Measurements from ENCODE around the gene DAD1. TPM values are rescaled to one million over a fixed set of nuclear protein-coding genes. Genes with fewer than 3 reads are reported as not detected.

The DAD1 gene
- total RNA-seq, 3 donors from 2014 or later: 192 to 238 (median 202) TPM

DNA sequence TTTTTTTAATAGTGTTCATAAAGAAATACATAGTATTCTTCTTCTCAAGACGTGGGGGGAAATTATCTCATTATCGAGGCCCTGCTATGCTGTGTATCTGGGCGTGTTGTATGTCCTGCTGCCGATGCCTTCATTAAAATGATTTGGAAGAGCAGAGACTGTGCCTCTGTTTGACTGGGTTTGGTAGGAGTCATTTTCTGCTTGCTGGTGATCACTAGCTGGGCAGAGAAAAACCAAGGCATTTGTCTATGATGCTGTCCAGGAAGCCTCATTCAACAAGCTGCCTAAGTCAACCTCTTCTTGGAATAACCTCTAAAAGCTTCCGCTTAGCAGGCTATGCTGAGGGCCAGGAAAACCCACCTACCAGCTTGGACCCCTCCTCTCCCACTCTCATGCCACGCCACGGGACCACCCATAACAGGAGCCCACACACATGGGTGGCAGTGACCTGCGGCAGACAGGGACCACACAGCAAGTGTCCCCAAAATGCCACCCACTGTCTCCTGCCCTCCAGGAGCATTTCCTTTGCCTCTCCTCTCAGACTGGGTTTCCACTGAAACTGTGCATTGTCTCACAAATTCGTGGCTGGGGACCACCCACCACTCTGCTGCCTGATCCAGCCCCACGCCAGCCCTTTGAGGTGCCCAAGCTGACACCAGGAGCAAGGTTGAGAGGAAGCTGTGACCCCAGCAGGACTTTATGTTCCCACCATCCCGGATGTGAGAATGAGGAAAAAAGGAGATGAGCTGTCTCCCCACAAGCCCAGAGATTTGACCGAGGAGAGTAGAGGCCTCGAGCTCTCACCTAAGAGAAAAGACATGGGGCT, 36.8 kb downstream of the DAD1 start:
- peak in 1 of 2 donors; percentile 4 for DNase-seq (ENCODE audit: low spot score in 2 of 2)
- H3K27ac ChIP-seq: no peak overlapping the region

GRCh38 chr14:22551605-22551997, 37.4 kb downstream of the DAD1 start:
- no peaks in the 10 kb centered on the region for H3K36me3 ChIP-seq
- intact Hi-C loops (cut with DNase I; ENCODE audit: low total_unique reads): loop anchor here (10.0 kb wide), 1 partner anchor 67 kb away; no protein-coding TSS in a partner anchor
- no peaks in the 10 kb centered on the region for H3K9me3 ChIP-seq
- DNase-seq (ENCODE audit: low spot score in 2 of 2): no peak
- H3K4me1 ChIP-seq: peaks cover 0 to 4% of the 10 kb centered on the region in 2 donors
- H3K27ac ChIP-seq: no peak overlapping the region
- H3K4me3 ChIP-seq: no peak overlapping the region
- H3K27me3 ChIP-seq: no peaks in the 10 kb centered on the region
- TF ChIP-seq POLR2A (IDR thresholded peaks at IDR 0.05): no peak

More for the DNA sequence above, 36.8 kb downstream of the DAD1 start:
- intact Hi-C loops (cut with DNase I; ENCODE audit: low total_unique reads): loop anchor here (10.0 kb wide), 1 partner anchor 67 kb away; no protein-coding TSS in a partner anchor
- Histone ChIP-seq H3K27me3 (no peaks in the 10 kb centered on the region), H3K36me3 (no peaks in the 10 kb centered on the region), H3K4me1 (peaks cover 0 to 9% of the 10 kb centered on the region in 2 donors), H3K9me3 (no peaks in the 10 kb centered on the region), H3K4me3 (no peak overlapping the region)
- TF ChIP-seq POLR2AphosphoS5 (IDR thresholded peaks at IDR 0.05): no peak
- TF ChIP-seq, protein P1, sequence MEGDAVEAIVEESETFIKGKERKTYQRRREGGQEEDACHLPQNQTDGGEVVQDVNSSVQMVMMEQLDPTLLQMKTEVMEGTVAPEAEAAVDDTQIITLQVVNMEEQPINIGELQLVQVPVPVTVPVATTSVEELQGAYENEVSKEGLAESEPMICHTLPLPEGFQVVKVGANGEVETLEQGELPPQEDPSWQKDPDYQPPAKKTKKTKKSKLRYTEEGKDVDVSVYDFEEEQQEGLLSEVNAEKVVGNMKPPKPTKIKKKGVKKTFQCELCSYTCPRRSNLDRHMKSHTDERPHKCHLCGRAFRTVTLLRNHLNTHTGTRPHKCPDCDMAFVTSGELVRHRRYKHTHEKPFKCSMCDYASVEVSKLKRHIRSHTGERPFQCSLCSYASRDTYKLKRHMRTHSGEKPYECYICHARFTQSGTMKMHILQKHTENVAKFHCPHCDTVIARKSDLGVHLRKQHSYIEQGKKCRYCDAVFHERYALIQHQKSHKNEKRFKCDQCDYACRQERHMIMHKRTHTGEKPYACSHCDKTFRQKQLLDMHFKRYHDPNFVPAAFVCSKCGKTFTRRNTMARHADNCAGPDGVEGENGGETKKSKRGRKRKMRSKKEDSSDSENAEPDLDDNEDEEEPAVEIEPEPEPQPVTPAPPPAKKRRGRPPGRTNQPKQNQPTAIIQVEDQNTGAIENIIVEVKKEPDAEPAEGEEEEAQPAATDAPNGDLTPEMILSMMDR (IDR thresholded peaks at IDR 0.05): no peak

- Histone ChIP-seq H3K27ac (peak overlapping the region in 1 of 2 donors; percentile 14), H3K4me3 (no peak overlapping the region), H3K36me3 (no peaks in the 10 kb centered on the region), H3K4me1 (no peaks in the 10 kb centered on the region), H3K27me3 (no peaks in the 10 kb centered on the region), H3K9me3 (no peaks in the 10 kb centered on the region)
- intact Hi-C loops (cut with DNase I; ENCODE audit: low total_unique reads): loop anchor here (10.0 kb wide), 1 partner anchor 65 kb away; no protein-coding TSS in a partner anchor
- TF ChIP-seq, protein P1 (IDR thresholded peaks at IDR 0.05): no peak
- no peak for TF ChIP-seq POLR2A (IDR thresholded peaks at IDR 0.05)
- no peak for TF ChIP-seq POLR2AphosphoS5 (IDR thresholded peaks at IDR 0.05)
- DNase-seq (ENCODE audit: low spot score in 2 of 2): no peak
Measured at GRCh38 chr14:22549981-22550673, 38.9 kb downstream of the DAD1 start.

DNA sequence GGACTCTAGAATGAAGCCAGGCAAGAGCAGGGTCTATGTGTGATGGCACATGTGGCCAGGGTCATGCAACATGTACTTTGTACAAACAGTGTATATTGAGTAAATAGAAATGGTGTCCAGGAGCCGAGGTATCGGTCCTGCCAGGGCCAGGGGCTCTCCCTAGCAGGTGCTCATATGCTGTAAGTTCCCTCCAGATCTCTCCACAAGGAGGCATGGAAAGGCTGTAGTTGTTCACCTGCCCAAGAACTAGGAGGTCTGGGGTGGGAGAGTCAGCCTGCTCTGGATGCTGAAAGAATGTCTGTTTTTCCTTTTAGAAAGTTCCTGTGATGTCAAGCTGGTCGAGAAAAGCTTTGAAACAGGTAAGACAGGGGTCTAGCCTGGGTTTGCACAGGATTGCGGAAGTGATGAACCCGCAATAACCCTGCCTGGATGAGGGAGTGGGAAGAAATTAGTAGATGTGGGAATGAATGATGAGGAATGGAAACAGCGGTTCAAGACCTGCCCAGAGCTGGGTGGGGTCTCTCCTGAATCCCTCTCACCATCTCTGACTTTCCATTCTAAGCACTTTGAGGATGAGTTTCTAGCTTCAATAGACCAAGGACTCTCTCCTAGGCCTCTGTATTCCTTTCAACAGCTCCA, 39.6 kb downstream of the DAD1 start:
- DNase-seq (ENCODE audit: low spot score in 2 of 2): no peak
- intact Hi-C loops (cut with DNase I; ENCODE audit: low total_unique reads): no loop called here
- Histone ChIP-seq H3K9me3 (no peaks in the 10 kb centered on the region), H3K4me3 (no peak overlapping the region), H3K27me3 (no peaks in the 10 kb centered on the region), H3K27ac (peak overlapping the region in 1 of 2 donors; percentile 14), H3K36me3 (no peaks in the 10 kb centered on the region), H3K4me1 (no peaks in the 10 kb centered on the region)
- no peak for TF ChIP-seq POLR2A (IDR thresholded peaks at IDR 0.05)
- no peak for TF ChIP-seq POLR2AphosphoS5 (IDR thresholded peaks at IDR 0.05)
- TF ChIP-seq, protein P1 (IDR thresholded peaks at IDR 0.05): no peak

DNA sequence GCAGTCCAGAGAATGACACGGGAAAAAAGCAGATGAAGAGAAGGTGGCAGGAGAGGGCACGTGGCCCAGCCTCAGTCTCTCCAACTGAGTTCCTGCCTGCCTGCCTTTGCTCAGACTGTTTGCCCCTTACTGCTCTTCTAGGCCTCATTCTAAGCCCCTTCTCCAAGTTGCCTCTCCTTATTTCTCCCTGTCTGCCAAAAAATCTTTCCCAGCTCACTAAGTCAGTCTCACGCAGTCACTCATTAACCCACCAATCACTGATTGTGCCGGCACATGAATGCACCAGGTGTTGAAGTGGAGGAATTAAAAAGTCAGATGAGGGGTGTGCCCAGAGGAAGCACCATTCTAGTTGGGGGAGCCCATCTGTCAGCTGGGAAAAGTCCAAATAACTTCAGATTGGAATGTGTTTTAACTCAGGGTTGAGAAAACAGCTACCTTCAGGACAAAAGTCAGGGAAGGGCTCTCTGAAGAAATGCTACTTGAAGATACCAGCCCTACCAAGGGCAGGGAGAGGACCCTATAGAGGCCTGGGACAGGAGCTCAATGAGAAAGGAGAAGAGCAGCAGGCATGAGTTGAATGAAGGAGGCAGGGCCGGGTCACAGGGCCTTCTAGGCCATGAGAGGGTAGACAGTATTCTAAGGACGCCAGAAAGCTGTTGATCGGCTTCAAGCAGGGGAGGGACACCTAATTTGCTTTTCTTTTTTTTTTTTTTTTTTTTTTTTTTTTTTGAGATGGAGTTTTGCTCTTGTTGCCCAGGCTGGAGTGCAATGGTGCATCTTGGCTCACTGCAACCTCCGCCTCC, 40.9 kb downstream of the DAD1 start:
- Histone ChIP-seq H3K9me3 (no peaks in the 10 kb centered on the region), H3K27me3 (no peaks in the 10 kb centered on the region), H3K27ac (peak overlapping the region in 1 of 2 donors; percentile 79), H3K4me1 (no peaks in the 10 kb centered on the region), H3K36me3 (no peaks in the 10 kb centered on the region), H3K4me3 (no peak overlapping the region)
- TF ChIP-seq, protein P1 (IDR thresholded peaks at IDR 0.05): no peak
- TF ChIP-seq POLR2AphosphoS5 (IDR thresholded peaks at IDR 0.05) (no peak), POLR2A (IDR thresholded peaks at IDR 0.05) (no peak)
- DNase-seq (ENCODE audit: low spot score in 2 of 2): no peak
- intact Hi-C loops (cut with DNase I; ENCODE audit: low total_unique reads): no loop called here
